K562 (cell line): Measurements from ENCODE around the gene ZNF407. TPM values are rescaled to one million over a fixed set of nuclear protein-coding genes. Genes with fewer than 3 reads are reported as not detected.

ENCODE experiments used
- CC2D1A ChIP-seq: fragments of 450-650 bp; IDR thresholded peaks from 2 replicates; pipeline ENCODE4 v1.6.1; 2017; ENCODE audit warnings: mild to moderate bottlenecking
- CSDE1 ChIP-seq, 2 experiments: fragments of 450-650 bp; IDR thresholded peaks; 2 replicates each; pipeline ENCODE4 v1.6.1; 2016; ENCODE audit warnings: mild to moderate bottlenecking in 1 of 2
- ELF2 ChIP-seq: fragments of 250-450 bp; sonication (Bioruptor Pico); IDR thresholded peaks from 2 replicates; pipeline ENCODE4 v1.5.0; 2021; ENCODE audit warnings: mild to moderate bottlenecking
- HDAC8 ChIP-seq: fragments of 450-650 bp; IDR thresholded peaks from 2 replicates; pipeline ENCODE4 v1.6.1; 2016; ENCODE audit warnings: mild to moderate bottlenecking, missing genetic modification characterization, moderate library complexity, missing compliant biosample characterization
- KDM4B ChIP-seq, 2 experiments: fragments of 450-650 bp in 1 of 2; sonication (generic) in 1 of 2; IDR thresholded peaks; 2 replicates each; pipeline ENCODE4 v1.6.1; 2016 to 2017; ENCODE audit warnings: borderline replicate concordance in 2 of 2, antibody characterized with exemption in 1 of 2, low read depth in 1 of 2, mild to moderate bottlenecking in 1 of 2
- KLF16 ChIP-seq: IDR thresholded peaks from 2 replicates; pipeline ENCODE4 v1.6.1; 2016; ENCODE audit warnings: antibody characterized with exemption
- MTF1 ChIP-seq: fragments of 250-450 bp; sonication (Bioruptor Pico); IDR thresholded peaks from 2 replicates; pipeline ENCODE4 v1.9.0; 2021; ENCODE audit warnings: moderate library complexity, mild to moderate bottlenecking, inconsistent platforms, borderline replicate concordance
- NELFE ChIP-seq: IDR thresholded peaks from 2 replicates; pipeline ENCODE4 v1.6.1; 2011; ENCODE audit warnings: mild to moderate bottlenecking; ENCODE audit not compliant: insufficient read depth, insufficient read length
- NR2C2 ChIP-seq, 2 experiments: fragments of 200-800 bp in 1 of 2; sonication (Bioruptor generic) in 1 of 2; sonication (generic) in 1 of 2; formaldehyde crosslinking in 1 of 2; IDR thresholded peaks; 2 replicates each; pipeline versions ENCODE4 v1.6.1 to v1.8.0; 2016 to 2022; ENCODE audit warnings: mild to moderate bottlenecking in 1 of 2, missing compliant biosample characterization in 1 of 2, missing genetic modification characterization in 1 of 2, missing genetic modification reagents in 1 of 2
- RBM39 ChIP-seq: fragments of 200-400 bp; formaldehyde crosslinking; optimal IDR thresholded peaks from 2 replicates; pipeline ENCODE3; 2018; ENCODE audit warnings: low read depth, low read length
- SETDB1 ChIP-seq: IDR thresholded peaks from one replicate; pipeline ENCODE4 v1.6.1; 2012; ENCODE audit warnings: low read length, control low read depth, inconsistent platforms
- TCFL5 ChIP-seq: fragments of 250-450 bp; sonication (Bioruptor Pico); conservative IDR thresholded peaks from 2 replicates; pipeline ENCODE4 v1.6.1; 2021; ENCODE audit warnings: mild to moderate bottlenecking, moderate library complexity, matching md5 sums
- TOE1 ChIP-seq, 2 experiments: fragments of 450-650 bp in 1 of 2; sonication (generic) in 1 of 2; formaldehyde crosslinking in 1 of 2; IDR thresholded peaks; 2 replicates each; pipeline versions ENCODE4 v1.7.1 to v1.8.0; 2016 to 2022; ENCODE audit warnings: borderline replicate concordance in 2 of 2, mild to moderate bottlenecking in 2 of 2, antibody characterized with exemption in 1 of 2, inconsistent platforms in 1 of 2, low read depth in 1 of 2, missing genetic modification reagents in 1 of 2, moderate library complexity in 1 of 2
- TRIM24 ChIP-seq, 2 experiments: fragments of 450-650 bp; IDR thresholded peaks; 2 replicates each; pipeline ENCODE4 v1.6.1; 2016
- XRCC5 ChIP-seq: fragments of 200-400 bp; formaldehyde crosslinking; IDR thresholded peaks from 2 replicates; pipeline ENCODE4 v1.6.1; 2017; ENCODE audit warnings: low read depth, mild to moderate bottlenecking, low read length
- ZBTB11 ChIP-seq, 3 experiments: fragments of 200-800 bp in 1 of 3; fragments of 250-450 bp in 1 of 3; fragments of 450-650 bp in 1 of 3; sonication (Bioruptor Pico) in 1 of 3; sonication (Bioruptor generic) in 1 of 3; formaldehyde crosslinking in 1 of 3; IDR thresholded peaks; 2 replicates each; pipeline versions ENCODE4 v1.6.1 to v1.8.0; 2016 to 2022; ENCODE audit warnings: mild to moderate bottlenecking in 2 of 3, missing genetic modification characterization in 2 of 3, missing compliant biosample characterization in 1 of 3, moderate library complexity in 1 of 3
- ZNF217 ChIP-seq: sonication (generic); formaldehyde crosslinking; IDR thresholded peaks from 2 replicates; pipeline ENCODE4 v1.8.0; 2022; ENCODE audit warnings: mild to moderate bottlenecking, missing genetic modification reagents
- ZNF561 ChIP-seq: fragments of 450-650 bp; formaldehyde crosslinking; conservative IDR thresholded peaks from 2 replicates; pipeline ENCODE4 v1.4.0; 2020; ENCODE audit warnings: mild to moderate bottlenecking, moderate library complexity
- ZNF717 ChIP-seq: fragments of 250-450 bp; sonication (Bioruptor Pico); IDR thresholded peaks from 2 replicates; pipeline ENCODE4 v1.5.0; 2021
- ZNF75A ChIP-seq: fragments of 450-650 bp; formaldehyde crosslinking; IDR thresholded peaks from 2 replicates; pipeline ENCODE4 v1.4.0; 2020; ENCODE audit warnings: mild to moderate bottlenecking
- ZNF830 ChIP-seq: fragments of 250-450 bp; sonication (Bioruptor Pico); IDR thresholded peaks from 2 replicates; pipeline ENCODE4 v1.5.0; 2021; ENCODE audit warnings: mild to moderate bottlenecking
- polyA plus RNA-seq, 8 experiments: library from polyadenylated mRNA; depleted of rRNA in 4 of 8; stranded (reverse) in 5 of 8; unstranded in 3 of 8; fragments of >200 nt; fragmentation: Nextera tagmentation in 2 of 8; fragmentation: Illumina TruSeq in 1 of 8; extraction: Ambion mirVana in 2 of 8; extraction: Trizol in 1 of 8; gene quantifications; 2 replicates each; pipeline versions ENCODE4 v1.2.1 to v1.2.3, GENCODE V29; 2011 to 2014; ENCODE audit warnings: inconsistent platforms in 1 of 8, missing spikeins in 1 of 8
- total RNA-seq, 7 experiments: library from RNA; depleted of rRNA in 6 of 7; stranded (reverse); fragments of >200 nt in 6 of 7; fragmentation: Illumina TruSeq in 2 of 7; extraction: Trizol in 2 of 7; gene quantifications; 2 replicates each; pipeline versions ENCODE4 v1.2.1 to v1.2.3, GENCODE V29; 2011 to 2021; ENCODE audit warnings: low replicate concordance in 1 of 7
- TF ChIP-seq, protein P1 (sequence below): sonication (generic); formaldehyde crosslinking; IDR thresholded peaks from 2 replicates; pipeline ENCODE4 v1.8.0; 2022; ENCODE audit warnings: missing genetic modification reagents, mild to moderate bottlenecking, borderline replicate concordance

ZNF407 gene
- total and polyA plus RNA-seq, 9 of the 15 experiments (the other 6 are each of a cell fraction or from before 2014, with no cell fraction given), result 0.21 to 5.4 (median 2.3) TPM

DNA sequence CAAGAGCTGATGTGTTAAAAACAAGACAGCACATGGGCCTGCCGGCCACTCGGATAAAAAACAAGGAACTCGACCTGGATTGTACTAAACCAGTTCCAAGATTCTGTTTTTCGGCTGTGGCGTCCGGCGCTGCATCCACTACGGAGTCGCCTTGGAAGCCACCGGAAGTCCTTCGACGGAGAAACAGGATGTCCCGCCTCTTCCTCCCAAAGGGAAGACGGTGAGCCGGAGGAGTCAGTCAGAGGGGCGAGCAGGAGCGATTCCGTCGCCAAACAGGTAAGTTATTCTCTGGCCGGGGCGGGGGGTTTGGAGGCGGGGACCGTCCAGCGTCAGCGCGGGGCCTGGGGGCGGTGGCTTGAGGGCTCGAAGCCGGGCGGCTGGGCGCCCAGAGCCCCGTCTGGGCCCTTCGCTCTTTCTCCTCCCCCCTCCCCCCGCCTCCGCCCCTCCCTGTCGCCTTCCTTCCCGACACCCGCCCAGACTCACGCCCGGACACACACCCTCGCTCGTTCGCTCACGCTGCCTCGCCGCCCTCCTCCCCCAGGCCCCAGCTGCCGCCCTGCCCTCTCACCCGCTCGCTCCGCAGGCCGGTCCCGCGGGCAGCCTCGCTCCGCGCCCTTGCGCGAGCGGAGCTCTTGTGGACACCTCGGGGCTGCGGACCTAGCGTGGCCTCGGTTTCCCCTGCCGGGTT lies at the start of gene ZNF407 (continued):
- TF ChIP-seq ZBTB11 (CRISPR knock-in tag; IDR thresholded peaks at IDR 0.05), result peak in 1 of 3 experiments; percentile 41; a peak in 1 of 6 replicates
- no peak for TF ChIP-seq ZNF217 (CRISPR knock-in tag)
- no peak for TF ChIP-seq NELFE
- TF ChIP-seq ZNF717 (CRISPR knock-in tag), result no peak
- TF ChIP-seq ZNF830 (CRISPR knock-in tag), result no peak
- no peak for TF ChIP-seq CC2D1A
- no peak for TF ChIP-seq TCFL5 (CRISPR knock-in tag)
- TF ChIP-seq CSDE1 (IDR thresholded peaks at IDR 0.05), result no peak
- no peak for TF ChIP-seq TRIM24 (IDR thresholded peaks at IDR 0.05)
- no peak for TF ChIP-seq ELF2 (CRISPR knock-in tag)
- TF ChIP-seq MTF1 (CRISPR knock-in tag), result no peak
- TF ChIP-seq, protein P1, sequence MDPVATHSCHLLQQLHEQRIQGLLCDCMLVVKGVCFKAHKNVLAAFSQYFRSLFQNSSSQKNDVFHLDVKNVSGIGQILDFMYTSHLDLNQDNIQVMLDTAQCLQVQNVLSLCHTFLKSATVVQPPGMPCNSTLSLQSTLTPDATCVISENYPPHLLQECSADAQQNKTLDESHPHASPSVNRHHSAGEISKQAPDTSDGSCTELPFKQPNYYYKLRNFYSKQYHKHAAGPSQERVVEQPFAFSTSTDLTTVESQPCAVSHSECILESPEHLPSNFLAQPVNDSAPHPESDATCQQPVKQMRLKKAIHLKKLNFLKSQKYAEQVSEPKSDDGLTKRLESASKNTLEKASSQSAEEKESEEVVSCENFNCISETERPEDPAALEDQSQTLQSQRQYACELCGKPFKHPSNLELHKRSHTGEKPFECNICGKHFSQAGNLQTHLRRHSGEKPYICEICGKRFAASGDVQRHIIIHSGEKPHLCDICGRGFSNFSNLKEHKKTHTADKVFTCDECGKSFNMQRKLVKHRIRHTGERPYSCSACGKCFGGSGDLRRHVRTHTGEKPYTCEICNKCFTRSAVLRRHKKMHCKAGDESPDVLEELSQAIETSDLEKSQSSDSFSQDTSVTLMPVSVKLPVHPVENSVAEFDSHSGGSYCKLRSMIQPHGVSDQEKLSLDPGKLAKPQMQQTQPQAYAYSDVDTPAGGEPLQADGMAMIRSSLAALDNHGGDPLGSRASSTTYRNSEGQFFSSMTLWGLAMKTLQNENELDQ, result no peak
- TF ChIP-seq KDM4B (IDR thresholded peaks at IDR 0.05; ENCODE audit: borderline replicate concordance in 2 of 2, low read depth in 1 of 2), result no peak
- TF ChIP-seq ZNF75A, result no peak
- no peak for TF ChIP-seq NR2C2 (CRISPR knock-in tag; IDR thresholded peaks at IDR 0.05)
- peak; percentile 81 for TF ChIP-seq NR2C2 (tag; IDR thresholded peaks at IDR 0.05)
- TF ChIP-seq ZNF561 (CRISPR knock-in tag), result no peak
- peak; percentile 32; the same call in 1 of the 2 replicates for TF ChIP-seq KLF16
- no peak for TF ChIP-seq SETDB1
- no peak for TF ChIP-seq HDAC8
- TF ChIP-seq XRCC5, result no peak
- TF ChIP-seq TOE1 (IDR thresholded peaks at IDR 0.05; ENCODE audit: borderline replicate concordance), result peak; percentile 45; the same call in 1 of the 2 replicates
- no peak for TF ChIP-seq TOE1 (CRISPR knock-in tag; IDR thresholded peaks at IDR 0.05; ENCODE audit: borderline replicate concordance, low read depth)
- no peak for TF ChIP-seq RBM39
